GM12874 (cell line): ENCODE measurements around the gene NDUFS5.

ENCODE experiments used
- TF ChIP-seq, protein P1 (sequence below): IDR thresholded peaks from 2 replicates; pipeline ENCODE4 v1.5.1; 2011; ENCODE audit warnings: low read depth, mild to moderate bottlenecking, control low read depth, low read length, moderate library complexity; ENCODE audit not compliant: insufficient read depth

Gene NDUFS5

GRCh38 chr1:38994196-38994595 is 32.0 kb upstream of the NDUFS5 start:
- TF ChIP-seq, protein P1, sequence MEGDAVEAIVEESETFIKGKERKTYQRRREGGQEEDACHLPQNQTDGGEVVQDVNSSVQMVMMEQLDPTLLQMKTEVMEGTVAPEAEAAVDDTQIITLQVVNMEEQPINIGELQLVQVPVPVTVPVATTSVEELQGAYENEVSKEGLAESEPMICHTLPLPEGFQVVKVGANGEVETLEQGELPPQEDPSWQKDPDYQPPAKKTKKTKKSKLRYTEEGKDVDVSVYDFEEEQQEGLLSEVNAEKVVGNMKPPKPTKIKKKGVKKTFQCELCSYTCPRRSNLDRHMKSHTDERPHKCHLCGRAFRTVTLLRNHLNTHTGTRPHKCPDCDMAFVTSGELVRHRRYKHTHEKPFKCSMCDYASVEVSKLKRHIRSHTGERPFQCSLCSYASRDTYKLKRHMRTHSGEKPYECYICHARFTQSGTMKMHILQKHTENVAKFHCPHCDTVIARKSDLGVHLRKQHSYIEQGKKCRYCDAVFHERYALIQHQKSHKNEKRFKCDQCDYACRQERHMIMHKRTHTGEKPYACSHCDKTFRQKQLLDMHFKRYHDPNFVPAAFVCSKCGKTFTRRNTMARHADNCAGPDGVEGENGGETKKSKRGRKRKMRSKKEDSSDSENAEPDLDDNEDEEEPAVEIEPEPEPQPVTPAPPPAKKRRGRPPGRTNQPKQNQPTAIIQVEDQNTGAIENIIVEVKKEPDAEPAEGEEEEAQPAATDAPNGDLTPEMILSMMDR: no peak

- TF ChIP-seq, protein P1: no peak
These were observed 28.9 kb upstream of the NDUFS5 start for GRCh38 chr1:38997034-38997900.

GRCh38 chr1:38997901-38998190 is 28.3 kb upstream of the NDUFS5 start:
- TF ChIP-seq, protein P1: no peak

DNA sequence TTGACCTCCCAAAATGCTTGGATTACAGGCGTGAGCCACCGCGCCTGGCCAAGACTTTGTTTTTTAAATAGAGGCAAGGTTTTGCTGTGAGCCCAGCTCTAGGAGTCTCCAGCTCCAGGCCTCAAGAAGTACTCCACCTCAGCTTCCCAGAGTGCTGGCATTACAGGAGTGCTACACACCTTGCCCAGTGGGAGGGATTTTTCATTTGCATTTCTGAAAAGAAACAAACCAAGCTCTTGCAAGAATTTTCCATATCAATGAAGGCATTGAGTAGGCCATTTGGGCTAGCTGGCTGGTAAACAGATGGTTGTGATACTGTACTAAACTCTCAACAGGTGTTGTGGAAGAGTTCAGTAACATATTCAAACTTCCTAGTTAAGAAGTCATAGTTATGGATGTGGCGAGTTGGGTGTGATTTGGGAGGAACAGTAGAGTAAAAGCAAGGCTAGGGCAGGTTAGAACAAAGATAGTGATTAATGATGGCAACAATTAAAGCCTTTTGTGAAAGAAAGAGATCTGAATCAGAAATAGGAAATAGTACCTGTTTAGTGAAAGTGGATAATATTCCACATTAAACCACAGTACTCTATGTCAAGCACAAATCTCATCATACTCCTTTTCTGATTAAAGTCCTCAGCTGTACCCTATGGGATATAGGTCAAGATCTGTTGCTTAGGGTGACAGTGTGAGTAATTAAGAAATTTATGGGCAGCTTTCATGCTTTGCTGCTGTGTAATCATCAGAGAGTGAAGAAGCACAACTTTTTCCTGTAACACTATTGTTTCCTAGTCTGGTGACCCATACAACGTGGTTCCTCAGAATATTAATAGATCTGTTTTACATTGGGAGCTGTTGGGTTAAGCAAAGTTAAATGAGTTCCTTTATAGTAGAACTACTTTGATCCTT is 24.4 kb upstream of the NDUFS5 start:
- TF ChIP-seq, protein P1: no peak

DNA sequence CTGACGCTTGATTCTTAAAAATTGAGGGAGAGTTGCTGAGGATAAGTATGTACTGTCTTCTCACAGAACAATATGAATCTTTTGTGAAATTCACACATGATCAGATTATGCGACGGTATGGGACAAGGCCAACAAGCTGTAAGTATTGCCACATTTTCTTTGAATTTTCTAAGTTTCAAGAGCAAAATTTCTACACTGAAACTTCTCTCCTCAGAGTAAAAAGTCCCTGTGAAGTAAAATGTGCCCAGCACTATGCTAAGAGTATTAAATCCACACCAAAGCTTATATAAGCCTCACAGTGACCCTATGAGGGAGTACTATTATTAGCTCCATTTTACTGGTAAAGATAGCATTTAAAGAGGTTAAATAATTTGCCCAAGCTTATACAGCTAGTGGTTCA is 22.9 kb upstream of the NDUFS5 start:
- TF ChIP-seq, protein P1: no peak

- TF ChIP-seq, protein P1: no peak
These were observed 22.4 kb upstream of the NDUFS5 start for GRCh38 chr1:39003794-39004193.

- TF ChIP-seq, protein P1: no peak
These were observed 19.9 kb upstream of the NDUFS5 start for GRCh38 chr1:39006287-39006686.
